Endothelial cell of umbilical vein (primary cell): ENCODE data around the gene CFAP43.

Source experiments
- CTCF ChIP-seq, 2 donors: IDR thresholded peaks; 1 replicate in 1 of 2; 2 replicates in 1 of 2; pipeline ENCODE4 v1.5.1; 2011; ENCODE audit warnings: low read length in 2 of 2, mild to moderate bottlenecking in 2 of 2, moderate library complexity in 2 of 2, control low read depth in 1 of 2, inconsistent platforms in 1 of 2, low read depth in 1 of 2; ENCODE audit not compliant: insufficient read depth in 1 of 2; ENCODE audit errors: extremely low read depth in 1 of 2
- MAX ChIP-seq: IDR thresholded peaks from 2 replicates; pipeline ENCODE4 v1.6.1; 2011; ENCODE audit not compliant: insufficient read depth, insufficient read length
- MYC ChIP-seq: IDR thresholded peaks from one replicate; pipeline ENCODE4 v1.6.1; 2011; ENCODE audit warnings: mild to moderate bottlenecking, low read depth, low read length
- POLR2A ChIP-seq: IDR thresholded peaks from 2 replicates; pipeline ENCODE4 v1.6.1; 2012; ENCODE audit warnings: low read depth, mild to moderate bottlenecking, control low read depth, low read length
- POLR2AphosphoS5 ChIP-seq: IDR thresholded peaks from 2 replicates; pipeline ENCODE4 v1.6.1; 2012; ENCODE audit warnings: low read depth, mild to moderate bottlenecking, control low read depth, low read length, moderate library complexity; ENCODE audit not compliant: insufficient read depth

- TF ChIP-seq POLR2A = no peak
- TF ChIP-seq MYC = no peak
- no peak for TF ChIP-seq CTCF (IDR thresholded peaks at IDR 0.05; ENCODE audit: extremely low read depth in 1 of 2, insufficient read depth in 1 of 2, low read depth in 1 of 2, low read length in 2 of 2)
- TF ChIP-seq MAX = no peak
- no peak for TF ChIP-seq POLR2AphosphoS5
Measured at GRCh38 chr10:104113376-104113956, 118.7 kb downstream of the CFAP43 start.
